ENCODE results near the gene ZNF451.

The ZNF451 gene

DNA sequence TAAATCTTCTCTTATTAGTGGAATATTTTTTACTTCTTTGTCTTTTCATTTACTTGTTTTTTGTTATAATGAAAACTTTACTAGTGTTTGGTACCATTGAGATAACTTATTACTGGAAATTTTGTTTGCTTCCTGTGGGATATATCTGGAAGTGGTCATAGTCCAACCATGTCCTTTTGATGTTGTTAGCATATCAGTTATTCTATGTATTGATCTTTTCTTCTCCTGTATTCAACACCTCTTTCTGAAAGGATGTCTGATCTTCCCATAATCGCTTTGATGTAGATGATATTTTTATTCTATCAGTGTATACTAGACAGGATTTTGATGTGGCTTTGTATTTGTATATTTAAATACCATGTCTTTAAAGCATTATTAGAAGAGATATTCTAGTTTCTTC is 17.0 kb downstream of the ZNF451 start:
- no peak for TF ChIP-seq CTCF (IDR thresholded peaks at IDR 0.05; ENCODE audit: insufficient read depth, low read length, missing control alignments)
- DNase-seq (ENCODE audit: low read depth, low spot score), result no peak
- POLR2A ChIA-PET, result no interaction called here
- H3K4me3 ChIP-seq (ENCODE audit: low read depth, low read length), result no peak overlapping the region
- CTCF ChIA-PET, result no interaction called here

GRCh38 chr6:57108691-57109090 is 18.7 kb downstream of the ZNF451 start:
- POLR2A ChIA-PET, result no interaction called here
- no peak overlapping the region for H3K4me3 ChIP-seq (ENCODE audit: low read depth, low read length)
- no peak for TF ChIP-seq CTCF (IDR thresholded peaks at IDR 0.05; ENCODE audit: insufficient read depth, low read length, missing control alignments)
- CTCF ChIA-PET, result no interaction called here
- no peak for DNase-seq (ENCODE audit: low read depth, low spot score)

DNA sequence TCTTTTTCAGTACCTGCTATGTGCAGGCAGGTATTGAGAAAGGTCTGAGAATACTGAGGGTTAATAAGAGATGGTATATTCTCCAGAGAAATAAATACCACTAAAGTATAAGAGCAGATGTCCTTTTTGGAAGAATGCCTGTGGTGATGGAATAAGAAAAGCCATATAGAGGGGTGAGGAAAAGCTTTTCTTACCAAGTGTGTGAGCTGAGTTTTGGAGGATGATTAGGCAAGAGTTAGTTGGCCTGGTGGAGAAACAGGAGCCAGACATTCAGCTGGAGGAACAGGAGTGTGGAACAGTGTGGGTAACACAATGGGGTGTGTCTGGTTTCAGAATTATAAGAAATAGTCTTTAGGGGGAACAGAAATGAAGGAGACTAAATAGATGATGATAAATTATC is 19.9 kb downstream of the ZNF451 start:
- POLR2A ChIA-PET, result no interaction called here
- DNase-seq (ENCODE audit: low read depth, low spot score), result peak; percentile 42
- H3K4me3 ChIP-seq (ENCODE audit: low read depth, low read length), result no peak overlapping the region
- CTCF ChIA-PET, result no interaction called here
- no peak for TF ChIP-seq CTCF (IDR thresholded peaks at IDR 0.05; ENCODE audit: insufficient read depth, low read length, missing control alignments)

GRCh38 chr6:57113105-57113504 is 23.1 kb downstream of the ZNF451 start:
- no peak for DNase-seq (ENCODE audit: low read depth, low spot score)
- ChIA-PET CTCF (interaction anchor here (1.2 to 2.0 kb wide), 3 partner anchors 9 to 210 kb away, joined by 3 to 8 read pairs (median 5); no protein-coding TSS in a partner anchor), POLR2A (no interaction called here)
- H3K4me3 ChIP-seq (ENCODE audit: low read depth, low read length), result no peak overlapping the region
- TF ChIP-seq CTCF (IDR thresholded peaks at IDR 0.05; ENCODE audit: insufficient read depth, low read length, missing control alignments), result no peak

DNA sequence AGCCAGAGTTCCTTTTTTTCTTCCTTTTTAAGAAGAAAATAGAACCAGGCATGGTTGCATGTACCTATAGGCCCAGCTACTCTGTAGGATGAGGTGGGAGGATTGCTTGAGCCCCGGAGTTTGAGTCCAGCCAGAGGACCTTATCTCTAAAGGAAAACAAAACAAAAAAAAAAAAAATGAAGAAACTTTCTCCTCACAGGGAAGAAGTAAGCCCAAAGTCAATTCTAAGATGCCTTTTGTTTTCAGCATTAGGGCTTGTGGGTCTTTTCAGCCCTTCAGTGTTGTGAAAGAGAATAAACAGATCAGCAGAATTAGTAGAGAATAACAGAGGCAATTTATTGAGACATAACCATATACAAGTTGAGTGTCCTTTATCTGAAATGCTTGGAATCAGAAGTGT is 26.8 kb downstream of the ZNF451 start:
- ChIA-PET POLR2A (no interaction called here), CTCF (no interaction called here)
- DNase-seq (ENCODE audit: low read depth, low spot score), result no peak
- no peak for TF ChIP-seq CTCF (IDR thresholded peaks at IDR 0.05; ENCODE audit: insufficient read depth, low read length, missing control alignments)
- H3K4me3 ChIP-seq (ENCODE audit: low read depth, low read length), result no peak overlapping the region

- ChIA-PET POLR2A (no interaction called here), CTCF (no interaction called here)
- no peak overlapping the region for H3K4me3 ChIP-seq (ENCODE audit: low read depth, low read length)
- TF ChIP-seq CTCF (IDR thresholded peaks at IDR 0.05; ENCODE audit: insufficient read depth, low read length, missing control alignments), result no peak
- DNase-seq (ENCODE audit: low read depth, low spot score), result no peak
These were observed 27.8 kb downstream of the ZNF451 start for GRCh38 chr6:57117796-57118195.
